ENCODE measurements around the gene HOXA10. TPM values are rescaled to one million over a fixed set of nuclear protein-coding genes. Genes with fewer than 3 reads are reported as not detected.

The HOXA10 gene
- total RNA-seq: not detected

DNA sequence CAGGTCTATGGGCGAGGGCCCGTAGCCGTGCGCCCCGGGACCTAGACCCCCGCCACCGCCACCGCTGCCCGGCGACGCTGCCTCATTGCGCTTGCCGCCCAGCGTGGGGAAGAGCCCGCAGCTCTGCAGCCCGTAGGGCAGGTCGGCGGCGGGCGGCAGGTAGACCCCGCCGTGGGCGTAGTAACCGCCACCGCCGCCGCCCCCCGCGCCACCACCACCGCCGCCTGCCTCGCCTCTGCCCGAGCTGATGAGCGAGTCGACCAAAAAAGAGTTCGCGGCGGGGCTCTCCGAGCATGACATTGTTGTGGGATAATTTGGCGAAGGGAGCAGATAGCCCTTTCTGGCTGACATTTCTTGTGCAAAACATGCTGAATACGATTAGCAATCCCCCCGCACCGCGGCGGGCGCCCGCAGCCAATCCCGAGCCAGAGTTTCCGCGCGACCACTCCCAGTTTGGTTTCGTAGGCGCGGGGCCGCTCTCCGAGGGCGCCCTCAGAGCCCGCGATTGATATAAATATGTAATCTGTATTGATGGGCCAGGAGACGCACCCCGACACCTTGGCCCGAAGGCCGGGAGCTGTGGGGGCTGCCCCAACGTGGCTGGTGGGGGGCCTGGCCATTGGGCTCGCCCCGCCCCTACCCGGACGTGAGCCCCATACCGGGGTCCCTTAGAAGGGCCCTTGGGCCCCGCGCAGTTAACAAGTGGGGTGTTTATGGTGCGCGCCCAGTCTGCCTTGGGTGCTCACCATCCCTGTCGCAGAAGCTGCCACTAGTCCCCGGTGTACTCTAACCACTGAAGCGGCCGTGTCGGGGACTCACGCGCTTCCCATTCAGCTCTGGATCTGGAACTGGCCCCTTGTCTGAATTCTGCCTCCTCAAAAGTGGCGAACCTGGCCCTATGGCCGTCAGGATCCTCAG lies at the start of gene HOXA10:
Gene HOXA10, minus strand, starts transcription at position 365 of the 918 bp plus-strand sequence. Its CDS starts 14 bp downstream, at position 351.
- H3K27ac Mint-ChIP-seq: peak within 1 kb of the TSS; percentile 69
- no peak for DNase-seq
- ChIA-PET POLR2A (no interaction called here), CTCF (interaction anchor here (0.6 to 1.9 kb wide), 5 partner anchors 10 to 36 kb away, joined by 3 to 7 read pairs (median 3); partner anchors contain the start of gene HOXA11)
- H3K9me3 Mint-ChIP-seq: no peaks in the 10 kb centered on the region
- H3K4me3 Mint-ChIP-seq: peak within 1 kb of the TSS; percentile 19
- H3K36me3 Mint-ChIP-seq (ENCODE audit: low read depth): peaks cover 5% of the 10 kb centered on the region
- peaks cover 6% of the 10 kb centered on the region for H3K4me1 Mint-ChIP-seq
- H3K27me3 Mint-ChIP-seq: peaks cover 66% of the 10 kb centered on the region

DNA sequence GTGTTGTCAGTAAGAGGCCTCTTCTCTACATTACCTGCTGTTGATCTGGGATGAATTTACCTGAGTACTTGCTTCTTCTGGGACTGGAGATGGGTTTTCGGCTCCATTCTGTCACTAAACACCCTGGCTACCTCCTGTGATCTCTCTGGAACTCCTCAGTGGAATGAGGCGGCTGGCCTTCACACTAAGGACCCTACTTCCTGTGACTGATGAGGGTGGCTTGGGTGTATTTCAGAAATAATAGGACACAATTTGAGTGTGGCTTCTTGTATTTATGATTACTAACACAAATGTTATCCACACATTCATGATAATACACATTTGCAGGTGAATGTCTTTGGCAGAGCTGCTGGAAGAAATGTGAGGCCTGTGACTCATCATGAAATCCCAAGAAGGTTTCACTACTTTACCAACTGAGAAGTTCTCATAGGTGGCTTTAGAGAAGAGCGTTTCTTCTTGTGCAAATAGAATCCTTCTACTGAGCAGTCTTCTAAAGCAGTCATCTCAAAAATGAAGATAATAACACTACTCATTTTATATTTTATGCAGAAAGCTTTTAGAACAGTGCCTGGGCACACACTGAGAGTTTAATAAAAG lies 47.2 kb upstream of the HOXA10 start:
- H3K9me3 Mint-ChIP-seq: no peaks in the 10 kb centered on the region
- no peak overlapping the region for H3K4me3 Mint-ChIP-seq
- no peak for DNase-seq
- H3K27ac Mint-ChIP-seq: no peak overlapping the region
- POLR2A ChIA-PET: no interaction called here
- H3K36me3 Mint-ChIP-seq (ENCODE audit: low read depth): no peaks in the 10 kb centered on the region
- H3K27me3 Mint-ChIP-seq: peaks cover 71% of the 10 kb centered on the region
- peaks cover 8% of the 10 kb centered on the region for H3K4me1 Mint-ChIP-seq
- CTCF ChIA-PET: no interaction called here

DNA sequence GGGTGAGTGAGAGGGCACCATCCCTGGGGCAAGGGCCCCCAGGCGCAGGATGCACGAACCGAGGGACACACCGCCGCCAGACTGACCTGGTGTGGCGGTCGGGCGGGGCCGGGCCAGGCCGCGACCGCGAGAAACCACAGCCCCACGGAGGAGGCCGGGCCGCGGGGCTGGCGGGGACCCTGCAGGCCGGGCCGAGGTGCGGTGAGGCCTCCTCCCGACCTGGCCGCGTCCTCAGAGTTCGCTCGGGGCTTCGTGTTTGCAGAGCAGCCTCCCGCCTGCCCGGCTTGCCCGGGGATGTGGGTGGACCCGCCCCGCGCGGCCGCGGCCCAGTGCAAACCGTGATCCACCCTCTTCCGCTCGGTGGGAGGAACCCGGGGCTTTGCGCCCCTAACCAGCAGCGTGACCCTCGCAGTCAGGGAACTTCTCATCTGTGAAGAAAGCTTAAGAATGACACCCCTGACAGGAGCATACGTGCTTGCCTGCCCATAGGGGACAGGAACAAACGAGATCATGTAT lies 46.4 kb upstream of the HOXA10 start:
- H3K9me3 Mint-ChIP-seq: no peaks in the 10 kb centered on the region
- CTCF ChIA-PET: no interaction called here
- no peak overlapping the region for H3K27ac Mint-ChIP-seq
- no peak for DNase-seq
- no peaks in the 10 kb centered on the region for H3K36me3 Mint-ChIP-seq (ENCODE audit: low read depth)
- H3K4me3 Mint-ChIP-seq: no peak overlapping the region
- peaks cover 74% of the 10 kb centered on the region for H3K27me3 Mint-ChIP-seq
- peaks cover 8% of the 10 kb centered on the region for H3K4me1 Mint-ChIP-seq
- POLR2A ChIA-PET: no interaction called here

DNA sequence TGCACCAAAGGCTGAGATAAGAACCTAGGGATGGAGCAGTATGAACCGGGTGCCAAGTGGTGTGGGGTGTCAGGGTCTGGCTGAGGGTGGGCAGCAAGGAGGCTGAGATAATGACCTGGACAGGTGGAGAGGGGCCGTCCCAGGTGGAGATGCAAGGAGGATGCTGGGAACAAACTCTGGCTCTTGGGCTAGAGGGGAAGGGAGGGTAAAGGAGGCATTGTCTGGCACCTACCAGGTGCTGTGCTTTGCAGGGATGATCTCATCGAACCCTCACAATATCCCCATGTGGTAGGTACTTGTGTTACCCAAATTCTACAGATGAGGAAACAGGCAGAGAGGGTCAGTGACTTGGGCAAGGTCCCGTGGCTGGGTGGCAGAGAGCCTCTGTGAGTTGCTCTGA lies 45.7 kb upstream of the HOXA10 start:
- H3K27ac Mint-ChIP-seq: no peak overlapping the region
- ChIA-PET CTCF (interaction anchor here (0.7 kb wide), 1 partner anchor 1432 kb away, joined by 3 read pairs; no protein-coding TSS in a partner anchor), POLR2A (no interaction called here)
- no peaks in the 10 kb centered on the region for H3K9me3 Mint-ChIP-seq
- H3K36me3 Mint-ChIP-seq (ENCODE audit: low read depth): no peaks in the 10 kb centered on the region
- H3K4me1 Mint-ChIP-seq: peaks cover 6% of the 10 kb centered on the region
- peaks cover 77% of the 10 kb centered on the region for H3K27me3 Mint-ChIP-seq
- no peak for DNase-seq
- H3K4me3 Mint-ChIP-seq: no peak overlapping the region

DNA sequence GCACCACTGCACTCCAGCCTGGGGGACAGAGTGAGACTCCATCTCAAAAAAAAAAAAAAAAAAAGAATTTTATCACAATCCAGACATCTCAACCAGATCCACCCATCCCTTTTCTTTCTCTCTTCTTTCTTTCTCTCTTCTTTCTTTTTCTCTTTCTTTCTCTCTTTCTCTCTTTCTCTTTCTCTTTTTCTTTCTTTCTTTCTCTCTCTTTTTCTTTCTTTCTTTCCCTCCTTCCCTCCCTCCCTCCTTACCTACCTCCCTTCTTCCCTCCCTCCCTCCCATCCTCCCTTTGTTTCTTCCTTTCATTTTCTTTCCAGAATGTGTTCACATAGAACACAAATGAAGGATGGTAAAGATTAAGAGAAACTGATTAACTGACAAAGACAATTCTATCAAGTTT lies 43.8 kb upstream of the HOXA10 start:
- Mint-ChIP-seq H3K27ac (no peak overlapping the region), H3K9me3 (no peaks in the 10 kb centered on the region), H3K27me3 (peaks cover 80% of the 10 kb centered on the region), H3K36me3 (ENCODE audit: low read depth) (no peaks in the 10 kb centered on the region), H3K4me3 (no peak overlapping the region), H3K4me1 (peaks cover 8% of the 10 kb centered on the region)
- DNase-seq: no peak
- CTCF ChIA-PET: interaction anchor here (1.1 kb wide), 1 partner anchor 22 kb away, joined by 3 read pairs; no protein-coding TSS in a partner anchor
- POLR2A ChIA-PET: no interaction called here

DNA sequence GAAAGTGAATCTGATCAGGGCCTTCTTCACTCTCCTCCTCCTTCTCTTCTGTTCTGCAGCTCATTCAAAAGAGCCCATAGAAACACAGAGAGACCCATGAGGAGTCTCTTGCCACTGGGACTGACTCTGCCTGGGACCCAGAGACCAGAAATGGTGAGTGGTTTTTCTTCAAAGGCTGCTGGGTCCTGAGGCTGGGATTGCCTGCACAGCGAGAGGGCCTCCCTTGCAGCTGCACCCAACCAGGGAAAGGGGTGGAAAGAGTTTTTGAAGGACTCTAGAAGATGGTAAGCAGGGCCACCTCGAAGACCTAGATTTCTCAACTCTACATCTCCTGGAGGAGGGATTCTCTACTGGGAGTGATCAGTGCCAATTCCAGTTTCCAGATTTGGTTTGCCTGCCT lies 41.2 kb upstream of the HOXA10 start:
- Mint-ChIP-seq H3K9me3 (no peaks in the 10 kb centered on the region), H3K4me1 (peaks cover 8% of the 10 kb centered on the region), H3K27me3 (peaks cover 83% of the 10 kb centered on the region), H3K4me3 (no peak overlapping the region), H3K36me3 (ENCODE audit: low read depth) (no peaks in the 10 kb centered on the region), H3K27ac (no peak overlapping the region)
- ChIA-PET CTCF (interaction anchor here (1.6 kb wide), 1 partner anchor 19 kb away, joined by 4 read pairs; no protein-coding TSS in a partner anchor), POLR2A (no interaction called here)
- no peak for DNase-seq

DNA sequence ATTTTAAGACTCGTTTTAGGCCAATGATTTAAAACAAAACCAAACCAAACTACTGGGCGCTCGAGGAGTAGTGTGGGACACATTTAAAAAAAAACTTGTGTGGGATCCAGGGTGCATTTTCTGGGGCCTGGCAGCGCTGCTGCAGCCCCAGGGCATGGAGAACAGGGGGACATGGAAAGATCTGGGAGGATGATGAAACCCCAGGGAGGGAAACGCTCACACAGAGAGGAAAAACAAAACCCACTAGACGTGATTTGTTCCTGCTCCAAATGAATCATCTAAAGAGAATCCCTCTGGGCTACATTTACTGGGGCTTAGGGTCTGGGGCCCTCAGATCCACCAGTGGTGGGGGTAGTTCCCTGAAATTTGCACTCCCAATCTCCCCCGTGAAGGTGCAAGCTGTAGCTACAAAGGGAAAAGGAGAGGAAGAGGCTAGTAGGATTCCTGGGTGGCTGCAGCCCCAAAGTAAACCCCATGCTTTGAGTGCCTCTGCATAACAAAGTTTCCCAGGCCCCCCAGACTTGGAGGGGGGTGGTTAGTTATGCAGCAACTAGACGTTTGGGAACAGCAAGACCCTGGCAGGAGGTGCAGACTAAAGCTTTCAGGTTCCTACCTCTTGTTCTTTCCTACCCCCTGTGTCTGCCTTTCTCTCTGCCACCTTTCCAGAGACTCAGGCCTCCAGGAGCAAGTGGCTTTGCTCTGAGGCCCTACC lies 40.3 kb upstream of the HOXA10 start:
- no peaks in the 10 kb centered on the region for H3K36me3 Mint-ChIP-seq (ENCODE audit: low read depth)
- no peak overlapping the region for H3K4me3 Mint-ChIP-seq
- peaks cover 82% of the 10 kb centered on the region for H3K27me3 Mint-ChIP-seq
- H3K27ac Mint-ChIP-seq: no peak overlapping the region
- no peak for DNase-seq
- H3K4me1 Mint-ChIP-seq: peaks cover 6% of the 10 kb centered on the region
- CTCF ChIA-PET: no interaction called here
- no peaks in the 10 kb centered on the region for H3K9me3 Mint-ChIP-seq
- POLR2A ChIA-PET: no interaction called here

DNA sequence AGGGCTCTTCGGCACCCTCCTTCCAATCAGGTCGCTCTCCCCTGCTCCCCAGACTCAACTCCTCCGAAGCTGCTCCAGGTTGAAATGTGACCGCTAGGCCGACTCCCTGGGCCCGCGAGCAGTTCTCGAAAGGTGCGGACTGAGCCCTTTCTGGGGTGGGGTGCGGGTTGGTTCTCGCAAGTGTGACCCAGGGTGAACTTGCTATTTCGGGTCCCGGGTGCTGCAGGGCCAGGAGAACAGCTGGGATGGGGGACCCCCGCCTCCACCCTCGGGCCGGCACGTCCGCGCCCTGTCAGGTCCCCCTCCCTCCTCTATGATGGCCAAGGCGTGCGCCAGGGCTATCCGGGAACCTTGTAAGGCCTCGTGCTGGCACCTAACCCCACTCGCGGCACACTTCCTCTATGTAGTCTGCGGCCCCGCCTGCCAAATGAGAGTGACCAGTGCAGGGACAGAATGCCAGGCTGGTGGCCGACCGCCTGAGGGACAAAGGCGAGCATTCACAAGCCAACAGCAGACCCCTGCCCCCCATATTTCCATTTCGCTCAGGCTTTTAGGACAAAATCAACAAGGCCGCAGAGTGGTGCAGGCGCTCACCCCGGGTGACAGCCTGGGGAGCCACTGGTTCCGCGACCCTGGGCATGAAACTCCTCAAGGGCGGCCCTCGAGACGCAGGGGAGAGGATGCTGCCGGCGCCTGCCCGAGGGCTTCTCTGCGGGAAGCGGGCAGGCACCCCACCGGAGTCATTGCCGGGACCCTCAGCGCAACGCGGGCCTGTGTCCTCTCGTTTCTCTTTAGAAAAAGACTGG lies 39.5 kb upstream of the HOXA10 start:
- Mint-ChIP-seq H3K4me3 (no peak overlapping the region), H3K36me3 (ENCODE audit: low read depth) (no peaks in the 10 kb centered on the region), H3K27ac (no peak overlapping the region), H3K27me3 (peaks cover 84% of the 10 kb centered on the region), H3K4me1 (peaks cover 6% of the 10 kb centered on the region), H3K9me3 (no peaks in the 10 kb centered on the region)
- no peak for DNase-seq
- POLR2A ChIA-PET: no interaction called here
- CTCF ChIA-PET: no interaction called here

DNA sequence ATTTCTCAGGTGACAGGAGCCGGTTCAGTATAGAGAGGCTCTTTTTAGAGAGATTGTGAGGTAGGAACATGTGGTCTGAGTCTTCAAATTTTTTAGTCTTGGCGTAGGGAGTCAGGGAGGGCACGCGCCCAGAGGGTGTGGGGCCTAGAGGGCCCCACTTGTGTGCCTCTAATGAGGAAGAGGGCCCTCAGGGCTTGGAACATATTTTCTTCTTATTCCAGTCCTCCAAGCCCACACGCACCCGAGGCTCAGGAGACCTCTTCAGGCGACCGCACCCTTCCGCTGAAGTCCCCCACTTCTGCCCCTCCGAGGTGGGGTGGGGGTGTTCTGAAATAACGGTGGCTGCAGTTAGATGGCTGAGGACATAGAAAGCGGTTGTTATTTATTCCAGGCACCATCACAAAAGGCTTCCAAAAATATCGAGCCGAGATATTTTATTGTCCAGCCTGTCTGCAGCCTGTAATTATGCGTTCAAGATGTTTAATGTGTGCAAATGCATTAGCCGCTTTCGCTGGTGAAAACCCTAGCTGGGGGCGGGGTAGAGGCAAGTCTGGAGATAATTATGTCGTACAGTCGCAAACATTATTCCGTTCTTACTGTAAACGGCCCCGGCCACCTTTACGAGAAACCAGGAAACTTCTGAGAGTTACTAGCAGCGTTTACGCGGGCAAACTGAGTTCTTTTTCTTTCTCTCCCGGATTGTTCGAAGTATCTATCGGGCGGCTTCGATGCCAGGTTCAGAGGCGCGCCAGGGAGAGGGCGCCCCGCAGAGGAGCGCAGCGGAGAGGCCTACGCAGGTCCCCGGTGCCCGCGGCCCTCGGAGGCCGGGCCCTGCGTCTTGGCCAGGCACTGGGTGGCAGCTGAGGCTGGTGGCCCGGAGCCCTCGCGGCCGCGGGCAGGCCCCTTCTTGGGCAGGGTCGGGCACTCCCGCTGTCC lies 38.6 kb upstream of the HOXA10 start:
- Mint-ChIP-seq H3K36me3 (ENCODE audit: low read depth) (no peaks in the 10 kb centered on the region), H3K4me3 (no peak overlapping the region), H3K9me3 (no peaks in the 10 kb centered on the region), H3K27ac (no peak overlapping the region), H3K4me1 (peaks cover 6% of the 10 kb centered on the region), H3K27me3 (peaks cover 87% of the 10 kb centered on the region)
- POLR2A ChIA-PET: interaction anchor here (0.6 kb wide), 1 partner anchor 40 kb away, joined by 3 read pairs; no protein-coding TSS in a partner anchor
- DNase-seq: no peak
- CTCF ChIA-PET: no interaction called here

DNA sequence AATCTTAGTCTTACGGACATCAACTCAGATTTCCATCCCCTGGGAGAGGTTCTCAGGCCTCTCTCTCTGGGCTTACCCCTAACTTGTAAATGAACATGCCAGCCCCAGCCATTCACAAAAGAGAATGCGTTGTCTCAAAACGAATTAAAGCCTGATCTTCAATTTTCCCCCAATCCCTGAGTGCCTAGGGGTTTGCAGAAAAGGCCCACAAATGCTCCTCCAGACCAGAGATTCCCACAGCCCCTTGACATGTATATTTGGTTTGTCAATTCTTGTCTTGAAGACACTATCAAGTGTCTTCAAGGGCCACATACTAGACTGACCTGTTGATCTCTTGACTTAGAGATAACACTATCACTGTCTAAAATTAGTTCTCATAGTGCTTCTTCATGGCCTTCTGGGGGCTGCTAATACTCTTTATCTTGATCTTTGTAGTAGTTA lies 37.7 kb upstream of the HOXA10 start:
- ChIA-PET POLR2A (interaction anchor here (0.6 kb wide), 1 partner anchor 41 kb away, joined by 3 read pairs; no protein-coding TSS in a partner anchor), CTCF (interaction anchor here (0.5 kb wide), 1 partner anchor 365 kb away, joined by 4 read pairs; no protein-coding TSS in a partner anchor)
- Mint-ChIP-seq H3K27ac (no peak overlapping the region), H3K4me1 (peaks cover 6% of the 10 kb centered on the region), H3K9me3 (no peaks in the 10 kb centered on the region), H3K36me3 (ENCODE audit: low read depth) (no peaks in the 10 kb centered on the region), H3K27me3 (peaks cover 90% of the 10 kb centered on the region), H3K4me3 (no peak overlapping the region)
- DNase-seq: no peak

DNA sequence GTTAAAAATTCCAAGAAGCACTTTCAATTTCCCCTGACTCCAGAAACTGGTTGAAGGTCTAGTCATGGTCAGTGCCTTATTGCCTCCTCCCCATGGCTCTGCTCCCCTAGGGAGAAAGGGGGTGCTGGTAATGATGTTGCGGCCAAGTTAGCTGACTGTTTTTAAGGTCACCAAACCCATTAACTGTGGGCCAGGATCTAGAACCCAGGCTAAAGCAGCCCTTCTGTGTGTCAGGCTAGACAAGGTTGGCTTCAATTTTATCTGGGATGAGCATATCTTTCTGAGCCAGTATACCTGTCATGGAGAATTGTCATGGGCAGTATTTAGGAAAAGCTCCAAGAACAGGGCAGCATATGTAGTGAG lies 36.9 kb upstream of the HOXA10 start:
- H3K36me3 Mint-ChIP-seq (ENCODE audit: low read depth): no peaks in the 10 kb centered on the region
- ChIA-PET POLR2A (no interaction called here), CTCF (interaction anchor here (1.0 to 1.7 kb wide), 6 partner anchors 13 to 52 kb away, joined by 3 to 5 read pairs (median 3); partner anchors contain the start of gene HOXA10)
- peaks cover 6% of the 10 kb centered on the region for H3K4me1 Mint-ChIP-seq
- no peak for DNase-seq
- H3K4me3 Mint-ChIP-seq: no peak overlapping the region
- no peak overlapping the region for H3K27ac Mint-ChIP-seq
- H3K27me3 Mint-ChIP-seq: peaks cover 91% of the 10 kb centered on the region
- no peaks in the 10 kb centered on the region for H3K9me3 Mint-ChIP-seq
